ENCODE measurements around the gene FBXL15.

The FBXL15 gene

DNA sequence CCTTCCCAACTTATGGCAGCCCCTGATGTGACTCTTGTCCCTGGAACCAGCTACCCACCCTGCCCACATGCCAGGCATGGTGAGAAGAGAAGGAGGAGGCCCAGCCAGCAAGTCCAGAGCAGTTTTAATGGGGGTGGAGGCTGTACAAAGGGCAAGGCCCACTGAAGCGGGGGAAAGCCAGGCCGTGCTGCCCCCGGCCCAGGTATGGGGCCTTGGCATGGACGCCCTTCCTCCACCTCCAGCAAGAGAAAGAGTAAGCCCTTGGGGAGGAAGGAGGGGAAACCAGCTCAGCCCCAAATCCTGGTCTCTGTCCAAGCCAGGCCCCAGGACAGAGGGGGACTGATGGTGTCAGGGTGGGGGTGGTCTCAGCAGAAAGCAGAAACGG, 18.1 kb upstream of the FBXL15 start:
- peaks cover 4% of the 10 kb centered on the region for H3K27me3 ChIP-seq
- TF ChIP-seq Cebpa-rat (IDR thresholded peaks at IDR 0.05) = no peak
- H3K4me2 ChIP-seq = no peak overlapping the region
- H3K9me3 ChIP-seq = no peaks in the 10 kb centered on the region
- no peak overlapping the region for H3K4me3 ChIP-seq
- H4K20me1 ChIP-seq = no peaks in the 10 kb centered on the region
- no peak overlapping the region for H3K9ac ChIP-seq
- H3K36me3 ChIP-seq = peaks cover 30% of the 10 kb centered on the region
- H3K4me1 ChIP-seq = peaks cover 16% of the 10 kb centered on the region
- no peak overlapping the region for H3K27ac ChIP-seq

DNA sequence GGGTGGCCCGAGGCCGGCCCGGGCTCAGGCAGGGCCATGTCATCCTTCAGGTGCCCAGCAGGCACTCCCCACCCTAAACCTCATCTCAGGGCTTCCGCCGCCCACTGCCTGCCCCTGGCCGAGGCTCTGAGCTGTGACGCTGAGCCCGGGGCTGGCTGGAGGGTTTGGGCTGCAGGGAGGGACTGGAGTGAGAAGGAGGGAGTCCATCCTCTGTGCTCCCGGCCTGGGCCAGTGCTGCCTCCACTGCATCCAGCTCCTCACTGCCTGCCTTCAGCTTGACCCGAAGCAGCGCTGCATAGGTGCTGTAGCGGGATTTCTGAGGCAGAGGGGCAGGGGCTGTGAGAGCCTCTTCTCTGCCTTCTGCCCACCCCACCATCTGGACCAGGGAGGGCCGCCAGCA, 17.5 kb upstream of the FBXL15 start:
- Histone ChIP-seq H3K9ac (no peak overlapping the region), H4K20me1 (no peaks in the 10 kb centered on the region), H3K4me3 (no peak overlapping the region), H3K36me3 (peaks cover 24% of the 10 kb centered on the region), H3K4me2 (no peak overlapping the region), H3K27ac (no peak overlapping the region), H3K4me1 (peaks cover 16% of the 10 kb centered on the region), H3K9me3 (no peaks in the 10 kb centered on the region), H3K27me3 (peaks cover 10% of the 10 kb centered on the region)
- TF ChIP-seq Cebpa-rat (IDR thresholded peaks at IDR 0.05) = no peak

DNA sequence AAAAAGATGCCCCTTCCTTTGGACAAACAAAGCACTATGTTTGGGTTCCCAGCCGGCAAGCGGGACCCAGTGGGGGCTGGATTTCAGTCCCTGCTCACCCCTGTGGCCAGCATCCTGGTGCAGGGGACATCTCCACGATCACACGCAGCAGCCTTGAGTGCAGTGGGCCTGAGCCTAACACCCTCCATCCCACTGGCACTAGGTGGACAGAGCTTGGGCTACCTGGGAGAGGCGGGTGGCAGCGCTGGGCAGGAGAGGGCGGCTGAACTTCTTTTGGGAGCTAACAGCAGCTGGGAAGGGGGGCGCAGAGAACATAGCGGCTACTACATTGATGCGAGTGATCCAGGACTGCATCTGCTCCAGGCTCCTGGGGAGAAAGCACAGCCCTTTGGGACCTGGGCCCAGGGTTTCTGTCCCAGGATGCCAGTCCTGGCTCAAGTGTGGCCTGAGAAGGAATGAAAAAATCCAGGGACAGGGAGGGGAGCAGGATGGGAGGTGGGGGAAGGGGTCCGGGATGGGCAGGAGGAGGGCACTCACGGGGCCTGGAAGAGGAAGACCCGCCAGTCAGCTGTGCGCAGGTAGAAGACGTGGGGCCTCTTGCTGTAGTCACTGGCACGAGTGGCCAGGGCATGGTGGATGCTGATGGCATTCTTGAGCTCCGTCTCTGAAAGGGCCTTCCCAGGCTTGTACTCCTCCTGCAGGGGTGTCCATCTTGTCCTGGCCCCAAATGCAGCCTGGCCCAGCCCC, 16.1 kb upstream of the FBXL15 start:
- TF ChIP-seq Cebpa-rat (IDR thresholded peaks at IDR 0.05) = no peak
- H3K27me3 ChIP-seq = peaks cover 24% of the 10 kb centered on the region
- H3K27ac ChIP-seq = no peak overlapping the region
- no peak overlapping the region for H3K9ac ChIP-seq
- peaks cover 18% of the 10 kb centered on the region; the same call in 1 of the 2 replicates for H3K36me3 ChIP-seq
- H3K4me2 ChIP-seq = no peak overlapping the region
- no peak overlapping the region for H3K4me3 ChIP-seq
- H3K4me1 ChIP-seq = peaks cover 7% of the 10 kb centered on the region
- no peaks in the 10 kb centered on the region for H3K9me3 ChIP-seq
- no peaks in the 10 kb centered on the region for H4K20me1 ChIP-seq

DNA sequence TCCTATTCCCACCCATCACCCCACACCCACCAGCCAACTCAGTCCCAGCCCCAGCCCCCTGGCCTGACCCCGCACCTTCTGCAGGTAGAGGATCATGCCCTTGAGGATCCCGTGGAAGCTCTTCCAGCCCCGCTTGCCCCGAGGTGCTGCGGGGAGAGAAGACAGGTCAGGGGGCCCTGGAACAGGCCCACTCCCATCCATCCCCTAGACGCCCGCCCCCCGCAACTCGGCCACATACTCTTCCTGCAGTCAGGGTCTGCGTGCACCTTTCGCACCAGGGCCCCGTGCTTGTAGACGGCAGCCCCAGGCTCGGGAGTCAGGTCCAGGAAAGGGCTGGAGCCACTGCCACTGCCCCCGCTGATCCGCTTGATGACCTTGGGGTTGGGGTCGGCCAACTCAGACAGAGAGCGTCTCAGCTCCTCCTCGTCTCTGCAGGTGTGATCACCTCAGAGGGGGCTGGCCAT, 15.5 kb upstream of the FBXL15 start:
- Histone ChIP-seq H3K27me3 (peaks cover 30% of the 10 kb centered on the region), H3K4me2 (no peak overlapping the region), H3K4me1 (peaks cover 1% of the 10 kb centered on the region; the same call in 1 of the 2 replicates), H3K9ac (no peak overlapping the region), H3K27ac (no peak overlapping the region), H4K20me1 (peaks cover 4% of the 10 kb centered on the region; the same call in 1 of the 2 replicates), H3K9me3 (no peaks in the 10 kb centered on the region), H3K4me3 (no peak overlapping the region), H3K36me3 (peaks cover 18% of the 10 kb centered on the region; the same call in 1 of the 2 replicates)
- TF ChIP-seq Cebpa-rat (IDR thresholded peaks at IDR 0.05) = no peak

DNA sequence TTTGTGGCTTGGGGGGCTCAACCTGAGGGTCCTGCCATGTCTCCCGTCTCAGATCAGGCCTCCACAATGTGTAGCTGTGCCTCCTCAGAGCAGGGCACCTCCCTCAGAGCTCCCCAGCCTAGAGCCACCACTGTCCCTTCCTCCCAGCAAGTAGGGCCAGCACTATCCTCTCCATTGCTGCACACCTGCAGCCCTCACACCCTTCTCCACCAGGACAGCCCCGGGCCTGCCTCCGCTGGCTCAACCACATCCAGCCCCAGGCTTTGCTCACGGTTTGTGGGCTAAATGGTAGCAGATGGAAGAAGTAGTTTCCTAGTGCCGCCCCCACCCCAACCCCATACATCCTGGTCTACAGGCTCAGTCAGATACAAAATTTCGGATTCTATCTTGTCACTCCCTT, 15.0 kb upstream of the FBXL15 start:
- no peaks in the 10 kb centered on the region for H3K9me3 ChIP-seq
- no peak overlapping the region for H3K4me2 ChIP-seq
- peaks cover 13% of the 10 kb centered on the region; the same call in 1 of the 2 replicates for H3K36me3 ChIP-seq
- peaks cover 9% of the 10 kb centered on the region; the same call in 1 of the 2 replicates for H4K20me1 ChIP-seq
- TF ChIP-seq Cebpa-rat (IDR thresholded peaks at IDR 0.05) = no peak
- H3K9ac ChIP-seq = no peak overlapping the region
- H3K27ac ChIP-seq = no peak overlapping the region
- no peaks in the 10 kb centered on the region for H3K4me1 ChIP-seq
- no peak overlapping the region for H3K4me3 ChIP-seq
- peaks cover 35% of the 10 kb centered on the region for H3K27me3 ChIP-seq

DNA sequence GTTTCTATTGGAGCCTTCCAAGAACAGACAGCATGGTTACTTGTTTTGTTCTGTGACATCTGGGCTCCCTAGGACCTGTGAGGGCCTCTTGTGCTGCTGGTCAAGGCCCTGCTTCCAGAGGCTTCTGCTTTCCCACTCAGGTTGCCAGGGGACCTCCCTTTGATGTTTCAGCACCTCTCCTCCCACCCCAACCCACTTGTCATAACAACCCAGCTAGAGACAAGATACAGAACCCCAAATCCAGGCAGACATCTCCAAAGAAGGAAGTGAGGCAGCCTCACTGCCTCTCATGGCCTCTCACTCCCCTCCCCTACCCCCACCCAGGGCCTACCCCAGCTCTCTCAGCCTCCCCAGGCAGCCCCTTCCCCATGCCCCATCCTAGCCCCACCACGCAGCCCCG, 13.8 kb upstream of the FBXL15 start:
- H3K4me2 ChIP-seq = no peak overlapping the region
- H3K9me3 ChIP-seq = no peaks in the 10 kb centered on the region
- H4K20me1 ChIP-seq = peaks cover 15% of the 10 kb centered on the region; the same call in 1 of the 2 replicates
- H3K27me3 ChIP-seq = peaks cover 47% of the 10 kb centered on the region
- no peak overlapping the region for H3K4me3 ChIP-seq
- H3K36me3 ChIP-seq = peaks cover 3% of the 10 kb centered on the region; the same call in 1 of the 2 replicates
- no peak for TF ChIP-seq Cebpa-rat (IDR thresholded peaks at IDR 0.05)
- no peak overlapping the region for H3K9ac ChIP-seq
- H3K4me1 ChIP-seq = no peaks in the 10 kb centered on the region
- no peak overlapping the region for H3K27ac ChIP-seq

DNA sequence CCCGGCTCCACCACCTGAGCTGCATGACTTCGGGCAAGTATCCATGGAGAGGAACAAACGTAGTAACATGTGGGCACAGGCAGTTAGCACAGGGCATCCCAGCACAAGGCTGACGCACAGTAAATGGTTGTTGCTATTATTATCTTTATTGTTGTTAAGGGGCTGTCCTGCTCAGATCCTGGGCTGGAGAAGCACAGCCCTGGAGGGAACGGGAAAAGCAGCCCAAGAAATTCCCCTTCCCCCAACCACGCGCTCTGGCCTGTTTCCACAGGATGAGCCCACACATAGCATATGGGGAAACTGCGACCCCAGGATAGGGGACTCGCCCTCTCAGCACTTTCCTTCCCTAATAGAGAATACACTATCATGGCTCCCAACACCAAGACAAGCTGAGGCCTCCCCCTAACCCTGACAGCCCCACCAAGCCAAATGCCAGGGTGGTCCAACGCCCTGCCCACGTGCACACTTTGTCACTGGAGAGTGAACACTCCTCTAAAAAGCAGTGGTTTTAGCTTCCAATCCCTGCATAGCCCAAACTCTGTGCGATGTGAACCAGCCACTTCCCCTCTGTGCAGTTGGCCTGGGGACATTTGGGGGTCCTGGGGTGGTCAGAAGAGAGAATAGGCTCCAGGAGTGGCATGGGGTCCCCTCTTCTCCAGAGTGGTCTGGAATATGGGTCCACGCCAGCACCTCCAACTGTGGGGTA, 13.1 kb upstream of the FBXL15 start:
- Histone ChIP-seq H4K20me1 (peaks cover 15% of the 10 kb centered on the region; the same call in 1 of the 2 replicates), H3K27ac (no peak overlapping the region), H3K36me3 (no peaks in the 10 kb centered on the region; the same call in 1 of the 2 replicates), H3K9me3 (no peaks in the 10 kb centered on the region), H3K4me3 (no peak overlapping the region), H3K4me1 (peaks cover 2% of the 10 kb centered on the region), H3K27me3 (peaks cover 55% of the 10 kb centered on the region), H3K9ac (no peak overlapping the region), H3K4me2 (no peak overlapping the region)
- TF ChIP-seq Cebpa-rat (IDR thresholded peaks at IDR 0.05) = no peak

DNA sequence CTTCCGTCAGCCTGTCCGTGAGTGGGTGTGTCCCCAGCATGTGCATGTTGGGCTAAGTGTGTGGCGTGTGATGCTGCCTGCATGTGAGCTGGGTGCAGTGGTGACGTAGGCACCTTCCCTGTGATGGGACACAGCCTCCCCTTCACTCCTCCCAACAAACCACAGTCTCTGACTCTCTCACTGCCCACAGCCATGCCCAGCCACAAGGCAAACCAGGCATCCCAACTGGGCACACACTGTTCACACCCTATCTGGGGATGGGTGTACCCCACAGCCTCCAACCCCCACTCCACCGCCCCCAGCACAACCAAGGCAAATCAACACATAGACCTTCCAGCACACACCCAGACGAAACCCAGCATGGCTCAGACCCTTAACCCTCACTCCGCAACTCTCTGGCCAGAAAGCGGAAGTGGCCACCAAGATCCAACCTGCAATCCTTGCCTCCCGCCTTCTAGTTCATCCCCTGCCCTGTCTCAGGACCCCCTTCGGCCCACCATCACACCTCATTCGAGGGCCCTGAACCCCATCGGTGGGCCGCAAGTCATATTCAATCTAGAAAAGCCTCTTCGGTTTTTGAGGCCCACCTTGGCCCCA, 12.4 kb upstream of the FBXL15 start:
- Histone ChIP-seq H3K4me2 (no peak overlapping the region), H4K20me1 (peaks cover 15% of the 10 kb centered on the region; the same call in 1 of the 2 replicates), H3K9me3 (no peaks in the 10 kb centered on the region), H3K27me3 (peaks cover 61% of the 10 kb centered on the region), H3K27ac (no peak overlapping the region), H3K36me3 (no peaks in the 10 kb centered on the region; the same call in 1 of the 2 replicates), H3K4me1 (peaks cover 8% of the 10 kb centered on the region), H3K4me3 (no peak overlapping the region), H3K9ac (no peak overlapping the region)
- no peak for TF ChIP-seq Cebpa-rat (IDR thresholded peaks at IDR 0.05)

DNA sequence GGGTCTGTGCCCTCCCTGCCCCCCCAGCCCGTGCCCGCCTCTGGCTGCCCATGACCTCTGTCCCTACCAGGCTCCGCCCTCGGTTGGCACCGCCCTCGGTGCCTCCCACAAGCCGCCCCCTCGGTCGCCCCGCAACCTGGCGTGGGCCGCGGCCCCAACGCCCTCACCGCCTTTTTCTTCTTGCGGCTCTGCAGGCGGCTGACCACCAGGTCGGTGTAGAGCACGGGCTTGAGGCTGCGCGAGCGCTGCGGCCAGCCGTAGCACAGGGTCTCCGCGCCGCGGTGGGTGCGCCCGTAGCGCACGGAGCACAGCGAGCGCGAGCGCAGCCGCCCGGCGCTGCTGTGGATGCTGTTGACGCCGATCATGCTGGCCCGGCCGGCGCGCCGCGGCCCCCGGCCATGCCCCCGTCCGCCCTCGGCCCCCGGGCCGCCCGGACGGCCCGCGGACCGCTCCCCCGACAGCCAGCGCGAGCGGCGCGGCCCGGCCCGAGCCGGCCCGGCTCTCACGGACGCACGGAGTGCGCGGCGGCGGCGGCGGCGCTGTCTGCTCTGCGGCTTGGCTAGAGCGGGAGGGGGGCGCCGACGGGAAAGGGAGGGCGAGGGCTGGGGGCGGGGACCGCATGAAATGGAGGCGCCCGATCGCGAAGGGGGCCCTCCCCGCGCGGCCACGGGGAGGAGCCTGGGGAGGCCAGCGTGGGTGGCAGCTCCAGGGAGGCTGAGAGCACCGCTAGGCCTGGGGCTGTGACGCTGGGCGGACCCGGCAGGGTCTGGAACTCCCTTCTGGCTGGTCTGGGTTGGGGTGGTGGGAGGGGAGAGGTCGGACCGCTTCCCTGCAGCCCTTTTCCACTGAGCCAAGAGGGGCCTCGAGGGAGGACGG, 11.7 kb upstream of the FBXL15 start:
- H3K27ac ChIP-seq = no peak overlapping the region
- no peaks in the 10 kb centered on the region for H3K9me3 ChIP-seq
- peaks cover 15% of the 10 kb centered on the region; the same call in 1 of the 2 replicates for H4K20me1 ChIP-seq
- no peaks in the 10 kb centered on the region for H3K36me3 ChIP-seq
- H3K4me2 ChIP-seq = no peak overlapping the region
- no peak overlapping the region for H3K4me3 ChIP-seq
- no peak overlapping the region for H3K9ac ChIP-seq
- H3K4me1 ChIP-seq = peaks cover 12% of the 10 kb centered on the region
- H3K27me3 ChIP-seq = peaks cover 67% of the 10 kb centered on the region
- no peak for TF ChIP-seq Cebpa-rat (IDR thresholded peaks at IDR 0.05)
